PC-3 (cell line): Measurements from ENCODE around the gene KRT82. TPM values are rescaled to one million over a fixed set of nuclear protein-coding genes. Genes with fewer than 3 reads are reported as not detected.
A peak's percentile ranks its signal among the peaks of the same experiment; 100 is the strongest.

Source experiments
- ATAC-seq: fragments of 200-7000 bp; cut with Tn5 transposase; 2 replicates; pipeline ENCODE4 v1.9.1; 2020; ENCODE audit warnings: mild to moderate bottlenecking, moderate library complexity
- BruUV-seq: library from RNA; stranded (reverse); fragments of 400-500 nt; replicated peaks from 2 replicates; lab custom pipeline; 2021; lab: Mats Ljungman, UMichigan
- CTCF ChIA-PET: fragments of 300-600 bp; sonication (Branson Sonifier 250); formaldehyde crosslinking; loops from one replicate; lab custom pipeline; 2022; ENCODE audit warnings: antibody characterized with exemption; lab: Charles Lee
- POLR2A ChIA-PET: fragments of 300-600 bp; sonication (Branson Sonifier 250); formaldehyde crosslinking; loops from one replicate; lab custom pipeline; 2022; ENCODE audit warnings: antibody characterized with exemption; ENCODE audit not compliant: unreplicated experiment; lab: Charles Lee
- DNase-seq: peaks from one replicate; pipeline ENCODE4 v3.0.0-alpha.2; 2015
- H2AFZ ChIP-seq: fragments of 300-600 bp; sonication (generic); 2 replicates; pipeline ENCODE4 v1.6.0; 2016; ENCODE audit warnings: antibody characterized with exemption, low read length
- H3F3A ChIP-seq: fragments of 300-600 bp; sonication (generic); one replicate; pipeline ENCODE4 v1.6.0; 2017; ENCODE audit warnings: antibody characterized with exemption, low read length, control low read depth, mild to moderate bottlenecking; ENCODE audit not compliant: unreplicated experiment
- H3K27ac ChIP-seq: fragments of 300-600 bp; sonication (generic); 2 replicates; pipeline ENCODE4 v1.5.1; 2016; ENCODE audit warnings: mild to moderate bottlenecking, low read length
- H3K27me3 ChIP-seq: fragments of 300-600 bp; sonication (generic); 2 replicates; pipeline ENCODE4 v1.6.1; 2016; ENCODE audit warnings: low read length, mixed read lengths
- H3K36me3 ChIP-seq: fragments of 300-600 bp; sonication (generic); 2 replicates; pipeline ENCODE4 v1.6.1; 2016; ENCODE audit warnings: low read depth, mixed run types, low read length, mixed read lengths
- H3K4me1 ChIP-seq: fragments of 300-600 bp; sonication (generic); 2 replicates; pipeline ENCODE4 v1.5.1; 2016; ENCODE audit warnings: low read length; ENCODE audit not compliant: insufficient read depth
- H3K4me2 ChIP-seq: fragments of 300-600 bp; sonication (generic); 2 replicates; pipeline ENCODE4 v1.6.0; 2016; ENCODE audit warnings: low read length
- H3K4me3 ChIP-seq: fragments of 300-600 bp; sonication (generic); 2 replicates; pipeline ENCODE4 v1.5.1; 2016; ENCODE audit warnings: mild to moderate bottlenecking, low read length, mixed read lengths
- H3K79me2 ChIP-seq: fragments of 300-600 bp; sonication (generic); 2 replicates; pipeline ENCODE4 v1.6.1; 2017; ENCODE audit warnings: low read length, mixed read lengths
- H3K9ac ChIP-seq: fragments of 300-600 bp; sonication (generic); 2 replicates; pipeline ENCODE4 v1.6.0; 2016; ENCODE audit warnings: mild to moderate bottlenecking, low read length
- H3K9me2 ChIP-seq: fragments of 300-600 bp; sonication (generic); replicated peaks from 2 replicates; pipeline ENCODE4 v1.6.1; 2016; ENCODE audit warnings: mixed run types, low read length, mixed read lengths
- H3K9me3 ChIP-seq: fragments of 300-600 bp; sonication (generic); 2 replicates; pipeline ENCODE4 v1.6.1; 2016; ENCODE audit warnings: low read length, mixed read lengths
- H4K20me1 ChIP-seq: fragments of 300-600 bp; sonication (generic); 2 replicates; pipeline ENCODE4 v1.6.1; 2016; ENCODE audit warnings: low read length, mixed read lengths
- CTCF ChIP-seq: fragments of 300-600 bp; sonication (generic); conservative IDR thresholded peaks from 2 replicates; pipeline ENCODE4 v1.5.1; 2017; ENCODE audit warnings: antibody characterized with exemption, low read depth, mild to moderate bottlenecking, low read length
- EZH2 ChIP-seq: fragments of 300-600 bp; sonication (generic); IDR thresholded peaks from one replicate; pipeline ENCODE4 v1.6.1; 2017; ENCODE audit warnings: antibody characterized with exemption, mild to moderate bottlenecking, low read length; ENCODE audit not compliant: unreplicated experiment
- EZH2phosphoT487 ChIP-seq: fragments of 300-600 bp; sonication (generic); IDR thresholded peaks from 2 replicates; pipeline ENCODE4 v1.6.1; 2018; ENCODE audit warnings: mild to moderate bottlenecking, antibody characterized with exemption, low read length, borderline replicate concordance
- intact Hi-C: fragments of 100-400 bp; cut with micrococcal nuclease; formaldehyde crosslinking; loops from 2 replicates; pipeline ENCODE4 v1.9.0; 2023
- total RNA-seq: library from RNA; depleted of rRNA; stranded (reverse); fragments of >200 nt; gene quantifications from 2 replicates; pipeline ENCODE4 v1.2.3, GENCODE V29; 2014

The KRT82 gene
- total RNA-seq, 1 experiment from 2014 or later: 0.29 TPM

- Histone ChIP-seq H3K9me3 (no peaks in the 10 kb centered on the region), H3K9me2 (no peaks in the 10 kb centered on the region), H3K27ac (no peak overlapping the region), H3F3A (no peaks in the 10 kb centered on the region), H2AFZ (no peak overlapping the region), H3K79me2 (no peaks in the 10 kb centered on the region), H3K4me3 (no peak overlapping the region), H3K36me3 (no peaks in the 10 kb centered on the region), H3K4me2 (no peak overlapping the region), H3K9ac (no peak overlapping the region), H3K4me1 (no peaks in the 10 kb centered on the region), H4K20me1 (no peaks in the 10 kb centered on the region), H3K27me3 (no peaks in the 10 kb centered on the region)
- ATAC-seq: no peak
- TF ChIP-seq EZH2 (no peak), CTCF (peak; percentile 34)
- intact Hi-C loops: no loop called here
- no TSS peak for BruUV-seq
- ChIA-PET CTCF (no interaction called here), POLR2A (no interaction called here)
- no peak for DNase-seq
Observed at GRCh38 chr12:52404951-52405350, 1.2 kb downstream of the KRT82 start.

GRCh38 chr12:52403561-52403960 lies 2.6 kb downstream of the KRT82 start:
- no TSS peak for BruUV-seq
- H3K4me1 ChIP-seq: no peaks in the 10 kb centered on the region
- H3K9me2 ChIP-seq: no peaks in the 10 kb centered on the region
- no peaks in the 10 kb centered on the region for H3K27me3 ChIP-seq
- intact Hi-C loops: no loop called here
- no peak overlapping the region for H2AFZ ChIP-seq
- H3K4me3 ChIP-seq: no peak overlapping the region
- POLR2A ChIA-PET: no interaction called here
- H3K9ac ChIP-seq: no peak overlapping the region
- CTCF ChIA-PET: interaction anchor here (0.5 kb wide), 1 partner anchor 75 kb away, joined by 3 read pairs; no protein-coding TSS in a partner anchor
- TF ChIP-seq CTCF (no peak), EZH2phosphoT487 (no peak), EZH2 (no peak)
- no peak overlapping the region for H3K4me2 ChIP-seq
- no peak overlapping the region for H3K27ac ChIP-seq
- H4K20me1 ChIP-seq: no peaks in the 10 kb centered on the region
- H3K36me3 ChIP-seq: no peaks in the 10 kb centered on the region
- H3F3A ChIP-seq: no peaks in the 10 kb centered on the region
- DNase-seq: no peak
- no peak for ATAC-seq
- H3K9me3 ChIP-seq: no peaks in the 10 kb centered on the region
- no peaks in the 10 kb centered on the region for H3K79me2 ChIP-seq

- Histone ChIP-seq H3K4me3 (no peak overlapping the region), H4K20me1 (no peaks in the 10 kb centered on the region), H3F3A (no peaks in the 10 kb centered on the region), H3K9ac (no peak overlapping the region), H3K36me3 (no peaks in the 10 kb centered on the region), H3K9me3 (no peaks in the 10 kb centered on the region), H3K27ac (no peak overlapping the region), H3K79me2 (no peaks in the 10 kb centered on the region), H2AFZ (no peak overlapping the region), H3K4me2 (no peak overlapping the region), H3K9me2 (no peaks in the 10 kb centered on the region), H3K27me3 (no peaks in the 10 kb centered on the region), H3K4me1 (no peaks in the 10 kb centered on the region)
- ATAC-seq: no peak
- no TSS peak for BruUV-seq
- DNase-seq: no peak
- intact Hi-C loops: no loop called here
- ChIA-PET POLR2A (no interaction called here), CTCF (interaction anchor here (0.5 kb wide), 1 partner anchor 76 kb away, joined by 3 read pairs; no protein-coding TSS in a partner anchor)
- no peak for TF ChIP-seq CTCF
- no peak for TF ChIP-seq EZH2phosphoT487
- TF ChIP-seq EZH2: no peak
Observed at GRCh38 chr12:52402873-52403540, 3.1 kb downstream of the KRT82 start.
